Pancreas (tissue), 10 donors: Measurements from ENCODE around the gene TMEM150B. TPM values are rescaled to one million over a fixed set of nuclear protein-coding genes. Genes with fewer than 3 reads are reported as not detected.

Experiments used
- ATAC-seq, 4 donors: fragments of 200-7000 bp; cut with Tn5 transposase; one replicate each; pipeline versions ENCODE4 v1.8.0 to v1.9.1; 2020; ENCODE audit warnings: mild to moderate bottlenecking in 4 of 4, moderate library complexity in 4 of 4
- DNase-seq, 6 donors: peaks; one replicate each; pipeline ENCODE4 v3.0.0-alpha.2; 2020
- FAIRE-seq: peaks from 2 replicates; lab custom pipeline; 2012; peaks lifted over from hg19 to GRCh38; lab: Jason Lieb, UNC
- H3K27ac ChIP-seq, 4 donors: fragments of 200-600 bp; sonication (generic); 1 replicate in 3 of 4; 2 replicates in 1 of 4; pipeline versions ENCODE4 v1.5.0 to v1.8.0; 2020
- H3K27me3 ChIP-seq, 4 donors: fragments of 200-600 bp; one replicate each; pipeline ENCODE4 v1.8.0; 2021
- H3K36me3 ChIP-seq, 3 donors: fragments of 200-600 bp; sonication (generic) in 1 of 3; one replicate each; pipeline versions ENCODE4 v1.5.0 to v1.8.0; 2020 to 2021
- H3K4me1 ChIP-seq, 3 donors: fragments of 200-600 bp; one replicate each; pipeline ENCODE4 v1.8.0; 2021
- H3K4me3 ChIP-seq, 4 donors: fragments of 200-600 bp; sonication (generic) in 2 of 4; one replicate each; pipeline versions ENCODE4 v1.5.0 to v1.8.0; 2020 to 2021
- H3K9me3 ChIP-seq, 4 donors: fragments of 200-600 bp; one replicate each; pipeline ENCODE4 v1.8.0; 2021
- WGBS, 2 donors: extraction: QIAGEN DNeasy Blood & Tissue Kit; methylation state at CpG; one replicate each; pipeline ENCODE4 v1.1.7; 2013; 5-methylcytosine and 5-hydroxymethylcytosine counted together
- intact Hi-C, 3 donors: fragments of 100-400 bp; cut with DNase I; formaldehyde crosslinking; loops; one replicate each; pipeline versions ENCODE4 v1.11.1 to v1.14.2; 2022
- polyA plus RNA-seq, 2 donors: library from polyadenylated mRNA; stranded (reverse); fragments of 200-250 nt; gene quantifications; one replicate each; pipeline ENCODE4 v1.2.3, GENCODE V29; 2013
- total RNA-seq, 6 donors: library from RNA; stranded (reverse); fragmentation: NEBNext Ultra II Directional in 4 of 6; extraction: Animal tissue kit (Norgen Biotek cat#: 25700) in 4 of 6; gene quantifications; one replicate each; pipeline versions ENCODE4 v1.2.1 to v1.2.4, GENCODE V29; 2021 to 2023
- TF ChIP-seq, protein P1 (sequence below), 4 donors: fragments of 200-600 bp; sonication (generic) in 3 of 4; IDR thresholded peaks; one replicate each; pipeline versions ENCODE4 v1.5.0 to v1.8.0; 2021; ENCODE audit warnings: antibody characterized with exemption in 4 of 4
- donor health status: healthy with polysubstance abuse.
- donor health status: DM: no; HTN: no; CAD: no; lungs with moderate emphysema.
- donor health status: DM: no; HTN: no; CAD: no.
- donor health status: control.
- donor health status: control.
- donor health status: Bipolar disorder and iron deficiency.
- donor health status: DM: yes; HTN: yes; CAD: no.
- donor health status: DM: no; HTN: no; CAD: no.
- donor health status: DM: no; HTN: no; CAD: no.
- donor health status: DM: yes; HTN: yes; CAD: no.

Gene TMEM150B
- total and polyA plus RNA-seq, 8 donors: 0.14 to 1.3 (median 0.57) TPM; not detected in 4

DNA sequence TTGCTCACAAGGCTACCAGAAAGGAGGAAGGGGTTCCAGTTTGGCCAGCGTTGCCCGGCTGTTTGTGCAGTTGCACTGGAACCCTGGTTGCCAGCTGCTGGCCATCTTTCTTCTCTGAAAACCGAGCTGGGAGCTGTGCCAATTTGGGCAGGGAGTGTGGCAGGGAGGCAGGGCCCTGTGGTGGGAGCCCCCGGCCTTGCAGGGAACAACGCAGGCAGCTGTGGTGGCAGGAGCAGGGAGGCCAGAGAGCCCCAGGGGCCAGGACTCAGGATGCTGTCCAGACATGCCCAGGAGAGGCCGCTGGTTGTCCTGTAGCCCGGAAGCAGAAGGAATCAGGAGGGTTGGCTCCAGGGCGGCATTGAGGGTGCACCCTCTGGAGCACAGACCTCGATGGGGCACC lies 19.3 kb upstream of the TMEM150B start:
- TF ChIP-seq, protein P1, sequence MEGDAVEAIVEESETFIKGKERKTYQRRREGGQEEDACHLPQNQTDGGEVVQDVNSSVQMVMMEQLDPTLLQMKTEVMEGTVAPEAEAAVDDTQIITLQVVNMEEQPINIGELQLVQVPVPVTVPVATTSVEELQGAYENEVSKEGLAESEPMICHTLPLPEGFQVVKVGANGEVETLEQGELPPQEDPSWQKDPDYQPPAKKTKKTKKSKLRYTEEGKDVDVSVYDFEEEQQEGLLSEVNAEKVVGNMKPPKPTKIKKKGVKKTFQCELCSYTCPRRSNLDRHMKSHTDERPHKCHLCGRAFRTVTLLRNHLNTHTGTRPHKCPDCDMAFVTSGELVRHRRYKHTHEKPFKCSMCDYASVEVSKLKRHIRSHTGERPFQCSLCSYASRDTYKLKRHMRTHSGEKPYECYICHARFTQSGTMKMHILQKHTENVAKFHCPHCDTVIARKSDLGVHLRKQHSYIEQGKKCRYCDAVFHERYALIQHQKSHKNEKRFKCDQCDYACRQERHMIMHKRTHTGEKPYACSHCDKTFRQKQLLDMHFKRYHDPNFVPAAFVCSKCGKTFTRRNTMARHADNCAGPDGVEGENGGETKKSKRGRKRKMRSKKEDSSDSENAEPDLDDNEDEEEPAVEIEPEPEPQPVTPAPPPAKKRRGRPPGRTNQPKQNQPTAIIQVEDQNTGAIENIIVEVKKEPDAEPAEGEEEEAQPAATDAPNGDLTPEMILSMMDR (IDR thresholded peaks at IDR 0.05): no peak
- 84 to 85% methylated on average over 8 to 9 of the region's 9 CpGs for WGBS, 2 donors
- intact Hi-C loops: no loop called here
- ATAC-seq: no peak
- FAIRE-seq: no peak
- Histone ChIP-seq H3K9me3 (no peaks in the 10 kb centered on the region), H3K4me3 (no peak overlapping the region), H3K27ac (no peak overlapping the region), H3K4me1 (no peaks in the 10 kb centered on the region), H3K27me3 (no peaks in the 10 kb centered on the region), H3K36me3 (peaks cover 0 to 4% (median 0%) of the 10 kb centered on the region in 3 donors)
- DNase-seq: peak in 1 of 6 donors; percentile 67

DNA sequence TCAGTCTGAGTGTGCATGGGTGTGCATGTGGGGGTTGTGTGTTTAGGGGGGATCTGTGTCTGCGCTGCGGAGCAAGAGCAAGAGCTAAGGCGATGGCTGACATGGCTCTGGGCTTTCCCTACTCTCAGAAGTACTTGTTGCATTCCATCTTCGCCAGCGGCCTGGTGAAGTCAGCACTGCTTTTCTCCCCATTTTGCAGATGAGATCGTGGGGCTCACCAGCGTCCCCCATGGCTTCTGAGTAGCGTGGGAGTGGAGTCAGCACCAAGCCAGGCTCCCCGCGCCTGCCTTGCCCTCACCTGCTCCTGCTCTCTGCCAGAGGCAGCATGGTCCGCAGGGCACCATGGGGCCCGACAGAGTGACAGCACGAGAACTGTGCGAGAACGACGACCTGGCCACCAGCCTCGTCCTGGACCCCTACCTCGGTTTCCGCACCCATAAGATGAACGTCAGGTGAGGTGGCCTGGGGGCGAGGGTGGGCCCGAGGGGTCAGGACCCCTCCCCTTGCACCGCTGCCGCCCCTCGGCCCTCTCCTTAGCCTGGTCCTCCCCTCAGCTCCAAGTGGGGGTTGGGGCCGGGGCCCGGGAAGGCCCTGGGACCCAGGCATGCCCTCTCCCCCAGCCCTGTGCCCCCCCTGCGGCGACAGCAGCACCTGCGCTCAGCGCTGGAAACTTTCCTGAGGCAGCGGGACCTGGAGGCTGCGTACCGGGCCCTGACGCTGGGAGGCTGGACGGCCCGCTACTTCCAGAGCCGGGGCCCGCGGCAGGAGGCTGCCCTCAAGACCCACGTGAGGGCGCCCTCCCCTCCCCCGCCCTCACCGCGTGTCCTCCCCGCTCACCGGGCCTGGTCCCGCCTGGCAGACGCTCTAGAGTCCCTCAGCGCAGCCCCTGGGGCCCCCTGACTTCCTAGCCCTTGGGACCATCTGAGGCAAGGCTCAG lies 16.7 kb upstream of the TMEM150B start:
- FAIRE-seq (no peak), DNase-seq (peak in 3 of 6 donors; percentile 28 to 80 (median 60)), ATAC-seq (no peak)
- Histone ChIP-seq H3K4me1 (no peaks in the 10 kb centered on the region), H3K4me3 (peak overlapping the region in 1 of 4 donors; percentile 62), H3K9me3 (no peaks in the 10 kb centered on the region), H3K27ac (no peak overlapping the region), H3K27me3 (no peaks in the 10 kb centered on the region), H3K36me3 (peaks cover 0 to 4% (median 0%) of the 10 kb centered on the region in 3 donors)
- TF ChIP-seq, protein P1 (IDR thresholded peaks at IDR 0.05): no peak
- intact Hi-C loops: no loop called here
- WGBS, 2 donors: 84 to 92% methylated on average over 45 to 50 of the region's 50 CpGs

DNA sequence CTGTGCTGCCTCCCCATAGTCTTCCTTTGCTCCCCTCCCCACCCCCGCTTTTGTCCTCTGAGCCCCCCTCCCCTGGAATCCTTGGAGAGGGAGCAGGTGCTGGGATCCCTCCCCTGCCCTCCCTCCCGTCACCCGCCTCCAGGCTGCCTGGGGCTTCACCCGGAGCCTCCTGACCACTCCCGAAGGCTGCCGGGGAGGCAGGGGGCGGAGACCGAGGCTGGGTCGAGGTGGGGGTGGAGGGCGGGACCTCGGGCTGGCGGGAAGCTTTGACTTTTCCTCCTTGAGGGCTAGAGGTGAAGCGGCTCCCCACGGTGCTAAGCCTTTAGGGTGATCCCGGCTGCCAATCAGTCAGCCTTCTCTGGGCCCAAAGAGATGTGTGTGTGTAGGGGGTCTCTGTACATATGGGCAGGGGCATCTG lies 16.0 kb upstream of the TMEM150B start:
- TF ChIP-seq, protein P1 (IDR thresholded peaks at IDR 0.05): no peak
- Histone ChIP-seq H3K27ac (no peak overlapping the region), H3K36me3 (peaks cover 0 to 4% (median 0%) of the 10 kb centered on the region in 3 donors), H3K9me3 (no peaks in the 10 kb centered on the region), H3K4me1 (no peaks in the 10 kb centered on the region), H3K27me3 (no peaks in the 10 kb centered on the region), H3K4me3 (peak overlapping the region in 3 of 4 donors; percentile 14 to 62 (median 57))
- intact Hi-C loops: no loop called here
- no peak for FAIRE-seq
- WGBS, 2 donors: 4 to 8% methylated on average over 15 of the region's 15 CpGs
- DNase-seq: peak; percentile 65 to 87 (median 81)
- ATAC-seq: peak in 2 of 4 donors; percentile 9 to 18

DNA sequence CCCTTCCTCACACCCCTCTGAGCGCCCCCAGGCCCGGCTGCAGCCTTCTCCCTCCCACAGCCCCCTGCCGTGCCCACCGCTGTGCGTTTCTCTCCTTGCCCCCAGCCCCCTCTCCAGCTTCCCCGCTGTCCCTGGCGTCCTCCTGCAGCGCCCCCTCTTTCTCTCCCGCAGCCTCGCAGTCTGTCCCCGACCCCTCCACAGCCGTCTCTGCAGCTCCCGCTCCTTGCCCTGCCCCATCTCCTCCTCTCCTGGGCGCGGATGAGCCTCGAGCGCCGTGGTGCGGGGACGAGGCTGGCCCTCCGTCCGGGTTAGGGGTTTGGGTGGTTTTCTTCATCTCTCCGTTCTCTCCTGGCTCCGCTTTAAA lies 15.6 kb upstream of the TMEM150B start:
- peak in 1 of 6 donors; percentile 28 for DNase-seq
- peak overlapping the region in 3 of 4 donors; percentile 14 to 62 (median 57) for H3K4me3 ChIP-seq

More for the DNA sequence above, 15.6 kb upstream of the TMEM150B start:
- Histone ChIP-seq H3K9me3 (no peaks in the 10 kb centered on the region), H3K4me1 (no peaks in the 10 kb centered on the region), H3K27me3 (no peaks in the 10 kb centered on the region), H3K27ac (no peak overlapping the region), H3K36me3 (peaks cover 0 to 4% (median 0%) of the 10 kb centered on the region in 3 donors)
- intact Hi-C loops: no loop called here
- FAIRE-seq: no peak
- ATAC-seq: no peak
- WGBS, 2 donors: 0 to 1% methylated on average over 23 to 24 of the region's 24 CpGs
- TF ChIP-seq, protein P1 (IDR thresholded peaks at IDR 0.05): no peak
